Putamen (tissue), 1 donor: ENCODE data around the gene LAMB3.
"Not testable (repeated sequence)": the region's sequence is repeated elsewhere in the genome, so short reads cannot be mapped to it uniquely, and the experiment has no call there.

ENCODE experiments used
- DNase-seq: peaks from one replicate; pipeline ENCODE4 v3.0.0-alpha.2; 2016; ENCODE audit warnings: low spot score

The LAMB3 gene

GRCh38 chr1:209652121-209652735, at the start of gene LAMB3:
Gene LAMB3, minus strand, starts transcription at chr1:209652425. Its CDS starts 1,481 bp downstream, at chr1:209650944.
- no peak for DNase-seq

GRCh38 chr1:209700686-209701085, 48.5 kb upstream of the LAMB3 start:
- not testable (repeated sequence) for DNase-seq

GRCh38 chr1:209697126-209697525, 44.9 kb upstream of the LAMB3 start:
- DNase-seq = no peak

DNA sequence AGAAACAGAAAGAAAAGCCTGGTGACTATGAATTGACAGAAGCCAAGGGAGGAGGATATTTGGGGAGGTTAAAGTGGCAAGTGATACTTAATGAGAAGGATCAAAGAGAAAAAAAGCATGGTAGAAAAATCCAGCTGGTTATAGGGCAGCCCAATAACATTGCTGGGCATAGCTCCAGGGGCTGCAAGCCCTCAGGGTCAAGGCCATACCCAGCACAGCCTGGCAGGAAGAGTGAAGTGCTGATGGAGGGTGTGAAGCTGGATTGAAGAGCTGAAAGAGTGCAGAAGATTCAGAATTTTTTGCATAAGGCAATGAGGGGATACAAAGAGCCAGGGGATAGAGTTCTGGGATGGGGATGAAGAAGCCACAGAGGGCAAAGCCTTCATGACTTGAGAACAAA, 44.4 kb upstream of the LAMB3 start:
- no peak for DNase-seq

GRCh38 chr1:209692745-209693504, 40.7 kb upstream of the LAMB3 start:
- DNase-seq = peak; percentile 71

- DNase-seq = no peak
Measured at GRCh38 chr1:209692296-209692695, 40.1 kb upstream of the LAMB3 start.

- DNase-seq = no peak
Measured at GRCh38 chr1:209691237-209691636, 39.0 kb upstream of the LAMB3 start.

GRCh38 chr1:209689477-209689876, 37.3 kb upstream of the LAMB3 start:
- no peak for DNase-seq

DNA sequence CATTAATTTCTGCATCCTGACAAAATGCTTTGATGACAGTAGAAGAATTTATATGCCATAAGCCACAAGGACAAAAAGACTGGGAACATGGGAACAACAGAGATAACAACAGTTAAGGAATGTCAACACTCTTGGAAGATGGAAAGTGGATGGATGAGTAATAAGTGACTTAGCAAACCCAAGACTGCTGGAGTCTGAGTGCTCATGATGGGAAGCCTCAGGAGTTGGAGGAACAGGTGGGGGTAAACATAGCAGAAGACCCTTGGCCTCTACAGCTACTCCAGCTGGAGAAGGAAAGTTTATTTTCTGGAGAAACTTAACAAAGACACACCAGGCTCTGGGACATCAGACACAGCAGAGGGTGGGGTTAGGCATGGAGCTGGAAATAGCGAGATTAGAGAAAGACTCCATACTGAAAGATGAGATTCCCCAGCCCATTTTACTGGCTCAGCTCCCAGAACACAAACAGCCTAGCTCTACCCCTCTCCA, 36.6 kb upstream of the LAMB3 start:
- no peak for DNase-seq

- no peak for DNase-seq
Measured at GRCh38 chr1:209686322-209686721, 34.1 kb upstream of the LAMB3 start.

- DNase-seq = no peak
Measured at GRCh38 chr1:209685821-209686220, 33.6 kb upstream of the LAMB3 start.

GRCh38 chr1:209678981-209679539, 26.8 kb upstream of the LAMB3 start:
- no peak for DNase-seq

DNA sequence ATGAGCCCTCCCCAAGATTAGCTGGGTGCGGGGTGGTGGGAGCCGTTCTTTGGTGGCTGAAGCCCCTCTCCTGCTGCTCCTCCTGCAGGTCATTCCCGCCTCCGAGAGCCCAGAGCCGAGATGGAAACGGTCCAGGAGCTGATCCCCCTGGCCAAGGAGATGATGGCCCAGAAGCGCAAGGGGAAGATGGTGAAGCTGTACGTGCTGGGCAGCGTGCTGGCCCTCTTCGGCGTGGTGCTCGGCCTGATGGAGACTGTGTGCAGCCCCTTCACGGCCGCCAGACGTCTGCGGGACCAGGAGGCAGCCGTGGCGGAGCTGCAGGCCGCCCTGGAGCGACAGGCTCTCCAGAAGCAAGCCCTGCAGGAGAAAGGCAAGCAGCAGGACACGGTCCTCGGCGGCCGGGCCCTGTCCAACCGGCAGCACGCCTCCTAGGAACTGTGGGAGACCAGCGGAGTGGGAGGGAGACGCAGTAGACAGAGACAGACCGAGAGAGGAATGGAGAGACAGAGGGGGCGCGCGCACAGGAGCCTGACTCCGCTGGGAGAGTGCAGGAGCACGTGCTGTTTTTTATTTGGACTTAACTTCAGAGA, 23.4 kb upstream of the LAMB3 start:
- DNase-seq = no peak

- no peak for DNase-seq
Measured at GRCh38 chr1:209674957-209675564, 22.8 kb upstream of the LAMB3 start, which contains the start of gene G0S2. Gene G0S2, plus strand, starts transcription at chr1:209675412. Its CDS starts 273 bp downstream, at chr1:209675685.

DNA sequence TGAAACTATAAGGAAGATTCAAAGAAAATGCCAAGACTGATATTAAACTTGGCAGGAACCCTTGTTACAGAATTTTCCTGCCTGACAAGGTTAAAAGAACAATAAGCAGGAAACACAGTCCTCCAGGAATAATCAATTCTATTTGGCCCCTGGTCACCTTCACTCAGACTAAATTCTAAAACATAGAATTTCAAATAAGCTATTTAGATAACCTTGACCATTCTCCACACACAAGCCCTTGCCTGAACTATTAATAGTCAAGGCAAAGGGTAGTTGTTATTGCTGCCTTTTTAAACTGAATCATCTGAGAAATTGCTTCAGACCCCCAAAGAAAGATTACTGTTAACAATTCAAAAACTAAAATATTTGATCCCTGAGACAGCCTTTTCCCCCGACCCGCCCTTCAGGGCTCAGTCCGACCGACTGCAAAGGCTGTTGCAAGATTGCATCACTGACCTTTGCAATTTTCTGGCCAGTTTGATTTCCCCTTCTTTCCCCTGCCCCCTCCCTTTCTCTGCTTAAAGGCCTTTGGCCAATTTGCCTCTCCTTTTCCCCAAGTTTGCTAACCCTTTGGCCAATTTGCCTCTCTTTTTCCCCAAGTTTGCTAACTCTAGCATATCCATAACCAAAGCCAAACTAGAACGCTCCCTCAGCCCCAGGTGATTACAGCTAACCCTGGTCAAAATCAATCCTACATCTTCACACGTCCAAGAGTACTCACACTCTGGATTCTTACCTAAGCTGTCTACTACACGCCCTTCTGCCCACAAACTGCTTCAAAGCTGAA, 21.6 kb upstream of the LAMB3 start:
- no peak for DNase-seq

- DNase-seq = no peak
Measured at GRCh38 chr1:209672705-209673630, 20.7 kb upstream of the LAMB3 start.

GRCh38 chr1:209670441-209671082, 18.3 kb upstream of the LAMB3 start:
- DNase-seq = no peak

DNA sequence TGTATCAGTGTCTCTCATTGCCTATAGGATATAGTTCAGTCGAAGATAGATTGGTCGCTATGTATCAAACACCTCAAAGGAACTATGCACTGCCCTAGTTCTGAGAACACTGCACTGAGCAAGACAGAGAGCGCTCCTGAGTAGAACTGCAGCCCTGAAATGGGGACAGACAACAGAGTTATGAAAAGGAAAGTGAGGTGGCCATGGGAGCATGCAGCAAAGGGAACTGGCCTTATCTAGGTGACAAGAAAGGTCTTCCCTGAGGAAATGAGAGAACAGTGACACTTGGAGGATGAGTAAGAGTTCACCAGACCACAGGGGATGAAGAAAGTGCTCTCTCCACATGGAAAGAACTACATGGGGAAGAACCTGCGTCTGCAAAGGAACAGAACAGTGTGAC, 15.5 kb upstream of the LAMB3 start:
- DNase-seq = no peak

- DNase-seq = no peak
Measured at GRCh38 chr1:209667103-209667502, 14.9 kb upstream of the LAMB3 start.

DNA sequence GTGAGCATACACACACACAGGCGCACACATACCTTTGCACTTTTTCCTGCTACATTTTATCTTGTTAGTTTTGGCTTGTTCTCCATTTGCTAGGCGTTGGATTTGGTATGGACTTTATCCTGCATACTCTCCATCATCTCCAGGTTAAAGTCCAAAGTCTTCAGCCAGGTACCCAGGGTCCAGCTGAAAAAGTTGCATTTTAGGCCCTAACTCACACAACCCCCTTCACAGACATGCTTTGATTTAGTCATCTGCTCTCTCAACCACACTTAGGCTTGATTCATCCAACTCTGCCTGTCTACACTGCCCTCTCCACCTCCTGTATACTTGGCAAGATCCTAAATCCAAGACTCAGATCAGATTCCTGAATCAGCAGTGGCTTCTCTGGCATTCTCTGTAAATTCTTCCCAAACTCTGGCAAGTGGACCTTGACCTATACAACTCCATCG, 10.7 kb upstream of the LAMB3 start:
- no peak for DNase-seq
